DOHH2 (cell line): ENCODE results near the gene CTTN.

Experiments used
- EZH2phosphoT487 ChIP-seq: fragments of 200-600 bp; sonication (generic); IDR thresholded peaks from 2 replicates; pipeline ENCODE4 v1.6.1; 2017; ENCODE audit warnings: borderline replicate concordance, mild to moderate bottlenecking, antibody characterized with exemption, low read length, moderate library complexity, mixed read lengths
- TF ChIP-seq, protein P1 (sequence below): fragments of 200-600 bp; sonication (generic); IDR thresholded peaks from one replicate; pipeline ENCODE4 v1.5.1; 2014; ENCODE audit warnings: antibody characterized with exemption, mild to moderate bottlenecking, low read depth, low read length; ENCODE audit not compliant: poor library complexity, severe bottlenecking

GRCh38 chr11:70387564-70387963, 10.8 kb upstream of the CTTN start:
- TF ChIP-seq, protein P1, sequence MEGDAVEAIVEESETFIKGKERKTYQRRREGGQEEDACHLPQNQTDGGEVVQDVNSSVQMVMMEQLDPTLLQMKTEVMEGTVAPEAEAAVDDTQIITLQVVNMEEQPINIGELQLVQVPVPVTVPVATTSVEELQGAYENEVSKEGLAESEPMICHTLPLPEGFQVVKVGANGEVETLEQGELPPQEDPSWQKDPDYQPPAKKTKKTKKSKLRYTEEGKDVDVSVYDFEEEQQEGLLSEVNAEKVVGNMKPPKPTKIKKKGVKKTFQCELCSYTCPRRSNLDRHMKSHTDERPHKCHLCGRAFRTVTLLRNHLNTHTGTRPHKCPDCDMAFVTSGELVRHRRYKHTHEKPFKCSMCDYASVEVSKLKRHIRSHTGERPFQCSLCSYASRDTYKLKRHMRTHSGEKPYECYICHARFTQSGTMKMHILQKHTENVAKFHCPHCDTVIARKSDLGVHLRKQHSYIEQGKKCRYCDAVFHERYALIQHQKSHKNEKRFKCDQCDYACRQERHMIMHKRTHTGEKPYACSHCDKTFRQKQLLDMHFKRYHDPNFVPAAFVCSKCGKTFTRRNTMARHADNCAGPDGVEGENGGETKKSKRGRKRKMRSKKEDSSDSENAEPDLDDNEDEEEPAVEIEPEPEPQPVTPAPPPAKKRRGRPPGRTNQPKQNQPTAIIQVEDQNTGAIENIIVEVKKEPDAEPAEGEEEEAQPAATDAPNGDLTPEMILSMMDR = no peak
- no peak for TF ChIP-seq EZH2phosphoT487
